GM21737 (cell line): Measurements from ENCODE around the gene TFE3.
"Not testable (repeated sequence)": the region's sequence is repeated elsewhere in the genome, so short reads cannot be mapped to it uniquely, and the experiment has no call there.

Experiments
- ATAC-seq: cut with Tn5 transposase; IDR thresholded peaks from one replicate; pipeline ENCODE4 v1.9.1; 2021; ENCODE audit warnings: mild to moderate bottlenecking, moderate library complexity; ENCODE audit not compliant: unreplicated experiment

Gene TFE3

DNA sequence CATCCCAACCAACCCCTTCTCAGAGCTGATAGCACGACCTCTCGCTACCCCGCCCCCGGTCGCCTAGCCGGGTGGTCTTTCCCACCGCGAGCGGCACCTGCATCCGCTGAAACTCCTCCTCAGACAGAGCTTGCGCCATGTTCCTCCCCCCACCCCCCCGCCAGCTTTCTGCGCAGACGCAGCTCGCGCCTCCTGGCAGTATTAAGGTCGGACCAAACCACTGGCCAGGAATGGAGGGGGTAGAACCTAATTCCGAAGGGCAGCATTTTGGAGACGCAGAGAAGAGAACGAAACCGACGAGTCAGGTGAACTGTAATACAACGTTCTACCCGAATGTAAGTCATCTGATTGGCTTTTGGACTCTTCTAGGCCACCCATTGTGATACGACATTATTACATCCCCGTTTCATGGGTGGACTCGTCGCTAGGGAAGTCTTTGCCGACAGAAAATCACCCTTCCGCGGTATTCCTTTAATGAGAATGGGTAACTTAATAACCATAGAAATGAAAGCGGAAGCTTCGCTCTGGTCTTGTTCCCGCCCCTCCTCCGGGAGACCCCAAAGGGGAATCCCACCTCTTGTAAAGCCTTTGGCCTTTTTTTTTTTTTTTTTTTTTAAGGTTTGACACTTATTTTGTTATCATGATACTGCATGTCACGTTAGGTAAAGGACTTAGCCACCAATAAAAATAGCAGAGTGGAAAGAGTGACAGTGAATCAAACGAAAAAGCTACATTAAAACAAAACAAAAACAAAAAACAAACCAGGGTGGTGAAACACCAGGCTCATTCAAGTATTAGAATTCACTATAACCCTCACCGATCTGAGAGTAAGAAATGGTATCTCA is 40.8 kb downstream of the TFE3 start, which contains the start of gene GRIPAP1:
TSS of gene GRIPAP1 (minus strand) at position 174 of the 845 bp plus-strand sequence. CDS start at position 139, 35 bp downstream.
- peak; percentile 71 for ATAC-seq

DNA sequence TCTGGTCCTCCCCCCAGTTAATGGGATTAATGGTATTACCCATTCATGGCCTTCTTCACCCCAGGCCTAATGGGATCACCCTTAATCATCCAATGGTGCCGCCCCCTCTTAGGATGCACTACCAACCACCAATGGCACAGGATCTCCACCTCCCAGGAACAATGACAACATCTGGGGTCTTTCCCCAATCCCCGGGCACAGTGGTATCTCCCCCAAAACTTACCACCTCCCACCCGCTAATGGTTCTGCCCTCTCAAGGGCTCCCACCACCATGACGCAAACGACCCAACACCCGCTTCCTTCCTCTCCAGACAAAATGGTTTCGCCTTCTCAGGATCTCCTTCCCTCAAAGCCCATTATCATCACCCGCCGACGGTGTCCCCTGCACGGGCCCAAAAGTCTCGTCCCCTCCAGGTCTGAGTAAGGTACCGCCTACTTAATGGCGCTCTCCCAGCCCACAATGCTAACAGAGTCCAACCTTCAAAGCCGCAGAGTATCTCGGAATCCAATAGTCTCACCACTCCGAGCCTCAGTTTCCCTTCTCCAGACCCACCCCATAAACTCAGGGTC is 41.6 kb downstream of the TFE3 start:
- peak; percentile 29 for ATAC-seq

DNA sequence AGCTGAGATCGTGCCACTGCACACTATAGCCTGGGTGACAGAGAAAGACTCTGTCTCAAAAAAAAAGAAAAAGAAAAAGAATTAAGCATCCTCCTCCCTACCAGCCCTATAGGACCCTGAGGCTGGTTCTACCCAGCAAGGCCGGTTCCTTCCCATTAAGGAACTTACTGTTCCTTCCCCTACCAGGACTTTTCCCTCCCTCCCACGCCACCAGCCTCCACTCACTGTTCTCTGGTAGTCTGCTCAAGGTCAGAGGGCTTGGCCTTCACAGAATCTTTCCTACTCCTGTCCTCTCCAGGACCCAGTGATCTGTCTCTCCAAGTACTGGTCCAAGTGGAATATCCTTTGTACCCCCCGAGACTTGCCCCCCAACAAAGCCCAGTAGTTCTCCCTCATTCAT is 42.5 kb downstream of the TFE3 start:
- ATAC-seq = no peak

DNA sequence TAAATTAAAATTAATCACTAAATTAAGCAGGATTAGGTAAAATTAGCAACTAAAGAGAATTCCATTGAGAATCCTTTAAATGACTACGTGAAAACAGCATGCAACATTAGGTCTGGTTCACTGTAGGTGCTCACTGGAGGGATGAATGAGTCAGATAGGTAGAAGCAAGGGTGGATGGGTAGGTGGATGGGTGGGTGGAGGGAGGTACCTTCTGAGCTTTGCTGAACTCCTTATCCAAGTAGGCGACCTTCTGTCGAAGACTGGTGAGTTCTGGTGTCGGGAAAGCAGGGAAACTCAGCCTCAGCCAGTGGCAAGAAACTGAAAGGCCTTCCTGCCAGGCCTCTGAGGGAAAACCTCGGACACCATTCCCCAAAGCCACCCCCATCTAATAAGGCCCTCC is 44.1 kb downstream of the TFE3 start:
- ATAC-seq = no peak

DNA sequence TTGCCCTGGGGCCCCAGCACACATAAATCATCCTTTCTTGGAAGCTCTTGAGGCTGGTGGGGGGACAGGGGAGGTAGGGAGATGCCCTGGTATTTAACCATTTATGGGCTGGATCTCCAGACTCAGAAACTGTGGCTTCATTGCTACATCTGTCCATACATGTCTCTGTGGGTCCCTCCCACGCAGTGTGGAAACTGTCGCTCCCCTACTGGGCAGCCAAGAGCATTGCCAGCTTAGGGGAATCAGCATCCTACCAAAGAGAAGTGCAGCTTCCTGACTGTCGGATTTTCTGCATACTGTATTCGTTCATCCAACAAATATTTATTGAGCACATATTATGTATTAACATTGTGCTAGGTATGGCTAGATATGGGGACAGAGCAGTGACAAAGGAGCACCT is 44.8 kb downstream of the TFE3 start:
- no peak for ATAC-seq

DNA sequence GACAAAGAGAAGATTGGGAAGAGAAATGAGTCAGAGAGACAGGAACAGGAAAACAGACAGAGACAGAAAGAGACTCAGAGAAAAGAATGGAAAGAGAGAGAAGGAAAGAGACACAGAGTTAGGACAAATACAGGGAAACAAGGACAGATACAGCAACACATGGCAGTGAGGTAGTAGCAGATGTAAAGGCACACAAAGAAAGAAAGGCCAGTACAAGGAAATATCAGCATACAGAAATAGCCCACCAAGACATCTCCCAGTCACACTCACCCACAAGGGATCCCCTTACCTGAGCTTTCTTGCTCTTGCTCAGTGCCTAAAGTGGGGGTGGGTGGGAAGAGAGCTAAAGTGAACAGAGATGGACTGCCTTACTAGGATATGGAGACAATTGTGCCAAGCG is 45.3 kb downstream of the TFE3 start:
- no peak for ATAC-seq

DNA sequence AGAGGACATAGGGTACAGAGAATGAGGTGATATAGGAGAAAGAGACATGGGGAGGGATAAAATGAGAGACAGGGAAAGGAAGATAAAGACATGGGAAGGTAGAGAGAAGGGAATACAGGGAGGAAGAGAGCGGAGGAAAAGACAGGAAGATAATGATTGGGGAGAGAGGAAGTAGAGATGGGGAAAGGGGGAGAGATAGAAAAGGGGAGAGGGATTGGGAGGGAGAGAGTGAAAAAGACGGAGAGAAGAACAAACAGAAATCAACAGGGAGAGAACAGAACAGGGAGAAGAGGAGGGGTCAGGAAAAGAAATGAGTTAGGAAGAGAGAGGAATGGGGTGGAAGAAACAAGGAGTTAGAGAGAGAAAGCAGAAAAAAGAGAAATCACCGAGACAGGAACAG is 45.7 kb downstream of the TFE3 start:
- no peak for ATAC-seq

DNA sequence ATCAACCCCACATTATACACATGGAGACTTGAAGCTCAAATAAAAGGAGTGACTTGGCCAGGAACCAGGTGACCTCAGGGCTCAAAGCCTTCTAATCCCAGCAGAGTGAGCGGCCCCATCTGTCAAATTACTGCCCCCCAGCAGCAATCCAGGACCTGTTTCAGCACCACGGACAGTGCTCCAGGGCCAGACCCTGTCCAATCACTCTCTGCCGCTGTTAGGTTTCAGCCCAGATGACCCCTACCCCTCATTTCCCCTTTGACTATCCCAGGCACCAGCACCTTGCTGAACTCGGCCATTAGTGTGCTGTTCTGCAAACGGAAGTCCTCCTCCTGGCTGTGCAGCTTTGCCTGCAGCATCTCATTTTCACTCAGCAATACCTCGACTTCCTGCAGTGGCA is 46.2 kb downstream of the TFE3 start:
- no peak for ATAC-seq

DNA sequence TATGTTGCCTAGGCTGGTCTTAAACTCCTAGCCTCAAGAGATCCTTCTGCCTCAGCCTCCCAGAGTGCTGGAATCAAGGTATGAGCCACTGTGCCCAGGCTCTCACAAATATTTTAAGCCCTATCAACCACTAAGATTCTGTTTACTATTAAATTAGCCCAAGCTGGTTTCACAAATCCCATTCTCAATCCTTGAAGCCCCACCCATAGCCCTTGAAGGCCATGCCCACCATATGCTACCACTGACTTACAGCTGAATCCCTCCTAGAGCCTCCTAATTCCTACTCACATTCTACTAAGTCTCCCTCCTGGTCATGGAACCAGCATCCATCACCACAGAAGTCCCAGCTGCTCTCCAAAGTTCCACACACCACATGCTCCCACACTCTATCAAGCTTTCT is 50.8 kb downstream of the TFE3 start:
- no peak for ATAC-seq

DNA sequence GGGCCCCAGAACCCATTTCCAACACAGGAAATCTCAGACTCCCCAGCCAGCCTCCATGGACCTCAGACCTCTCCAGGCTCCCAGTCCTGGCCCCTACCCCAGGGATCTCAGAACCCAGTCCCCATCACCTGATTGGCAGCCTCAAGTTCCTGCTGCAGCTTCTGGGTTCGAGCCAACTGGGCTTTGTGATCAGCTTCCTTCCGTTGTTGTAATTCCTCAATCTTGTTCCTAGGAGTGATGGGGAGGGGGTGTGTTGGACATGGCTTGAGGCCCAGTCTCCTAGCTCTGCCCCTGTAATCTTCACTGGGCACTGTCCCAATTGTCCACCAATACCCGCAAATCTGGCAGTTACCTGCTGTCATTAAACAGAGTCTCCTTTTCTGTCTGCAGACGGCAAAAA is 53.7 kb downstream of the TFE3 start:
- ATAC-seq = no peak

DNA sequence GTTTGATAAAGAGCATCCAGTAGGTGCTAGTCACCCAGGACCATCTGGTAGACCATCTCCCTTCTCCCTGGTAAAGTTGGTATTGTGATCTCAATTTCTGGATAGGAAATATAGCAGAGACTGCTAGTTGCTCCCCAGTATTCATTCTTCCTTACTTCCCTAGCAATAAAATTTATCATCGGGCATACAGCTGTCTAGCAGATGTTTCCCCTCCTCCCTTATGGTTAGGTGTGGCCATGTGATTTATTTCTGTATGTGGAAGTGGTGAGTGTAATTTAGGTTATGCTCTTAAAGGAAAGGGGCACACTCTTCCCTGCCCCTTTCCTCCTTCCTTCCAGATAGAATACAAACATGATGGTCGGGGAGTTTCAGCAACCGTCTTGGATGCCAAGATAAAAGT is 59.3 kb downstream of the TFE3 start:
- ATAC-seq = no peak

DNA sequence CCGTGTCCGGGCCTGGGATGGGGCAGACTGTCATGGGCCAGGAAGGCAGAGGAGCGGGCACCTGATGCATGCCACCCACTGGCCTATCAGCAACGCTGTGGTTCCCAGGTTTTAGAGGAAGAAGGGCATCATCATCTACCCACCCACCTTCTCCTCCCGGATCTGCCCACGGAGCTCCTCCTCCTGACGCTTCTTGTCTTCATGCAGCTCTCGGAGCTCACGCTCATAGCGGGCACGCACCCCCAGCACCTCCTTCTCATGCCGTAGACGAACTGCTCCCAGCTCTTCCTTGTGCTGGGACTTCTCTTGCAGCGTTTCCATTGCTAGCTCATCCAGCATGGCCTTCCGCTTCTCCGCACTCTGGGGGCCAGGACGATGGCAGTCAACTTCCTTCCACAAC is 60.1 kb downstream of the TFE3 start:
- no peak for ATAC-seq

DNA sequence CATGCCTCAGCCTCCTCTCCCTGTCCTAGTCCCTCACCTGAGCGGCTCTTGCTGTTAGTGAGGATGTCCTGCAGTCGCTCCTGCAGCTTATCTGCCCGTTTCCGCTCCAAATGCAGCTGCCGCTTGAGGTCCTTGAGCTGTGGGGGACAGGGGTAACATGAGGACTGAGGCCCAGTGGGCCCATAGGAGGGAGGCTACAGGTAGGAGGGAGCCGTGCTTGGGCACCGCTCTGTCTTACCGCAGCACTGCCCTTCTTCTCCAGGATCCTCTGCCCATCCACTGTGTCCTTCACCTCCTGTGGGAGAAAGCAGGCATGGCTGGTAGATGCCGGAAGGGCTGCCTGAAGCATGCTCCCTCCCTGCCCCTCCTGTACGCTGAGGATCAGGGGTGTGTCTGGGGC is 62.0 kb downstream of the TFE3 start:
- ATAC-seq = no peak

DNA sequence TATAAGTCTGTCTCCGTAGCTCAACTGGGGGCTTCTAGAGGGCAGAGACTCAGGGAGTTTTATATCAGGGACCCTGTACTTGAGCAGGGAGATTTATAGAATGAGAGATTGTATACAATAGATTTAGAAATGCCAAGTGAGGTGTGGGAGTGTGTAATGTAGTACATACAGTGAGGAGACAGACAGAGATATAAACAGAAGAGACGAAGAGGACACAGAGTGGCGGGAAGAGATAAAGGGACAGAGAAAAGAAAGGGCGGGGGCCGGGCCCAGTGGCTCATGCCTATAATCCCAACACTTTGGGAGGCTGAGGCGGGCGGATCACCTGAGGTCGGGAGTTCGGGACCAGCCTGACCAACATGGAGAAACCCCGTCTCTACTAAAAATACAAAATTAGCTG is 62.8 kb downstream of the TFE3 start:
- not testable (repeated sequence) for ATAC-seq
